PFSK-1 (cell line): ENCODE results near the gene LIPK.

Experiments used
- FOXP2 ChIP-seq: optimal IDR thresholded peaks from 2 replicates; pipeline ENCODE3; 2011; ENCODE audit warnings: borderline replicate concordance, control low read depth, inconsistent platforms; ENCODE audit not compliant: insufficient read depth; ENCODE audit errors: extremely low read length, extremely low read depth
- POLR2AphosphoS5 ChIP-seq: IDR thresholded peaks from 2 replicates; pipeline ENCODE4 v1.6.1; 2012; ENCODE audit warnings: low read depth, mild to moderate bottlenecking, control low read depth, low read length, moderate library complexity
- REST ChIP-seq, 2 experiments: IDR thresholded peaks; 2 replicates each; pipeline versions ENCODE4 v1.6.1 to v1.8.0; 2011 to 2012; ENCODE audit warnings: low read depth in 2 of 2, low read length in 2 of 2, control low read depth in 1 of 2, inconsistent platforms in 1 of 2, mild to moderate bottlenecking in 1 of 2, moderate library complexity in 1 of 2; ENCODE audit not compliant: insufficient read depth in 1 of 2
- SIN3A ChIP-seq: IDR thresholded peaks from 2 replicates; pipeline ENCODE4 v1.6.1; 2012; ENCODE audit warnings: mild to moderate bottlenecking, low read length, moderate library complexity, borderline replicate concordance; ENCODE audit not compliant: insufficient read depth
- TAF1 ChIP-seq: IDR thresholded peaks from 2 replicates; pipeline ENCODE4 v1.6.1; 2012; ENCODE audit warnings: low read length, control low read depth, borderline replicate concordance; ENCODE audit not compliant: insufficient read depth

Gene LIPK

GRCh38 chr10:88742448-88742847 lies 36.4 kb downstream of the LIPK start:
- no peak for TF ChIP-seq REST (IDR thresholded peaks at IDR 0.05; ENCODE audit: insufficient read depth in 1 of 2, low read depth in 2 of 2, low read length in 2 of 2)
- no peak for TF ChIP-seq SIN3A
- no peak for TF ChIP-seq FOXP2
- TF ChIP-seq POLR2AphosphoS5 = no peak
- TF ChIP-seq TAF1 = no peak

GRCh38 chr10:88744002-88744401 lies 38.0 kb downstream of the LIPK start:
- TF ChIP-seq SIN3A (no peak), FOXP2 (no peak), TAF1 (no peak), POLR2AphosphoS5 (no peak), REST (IDR thresholded peaks at IDR 0.05; ENCODE audit: insufficient read depth in 1 of 2, low read depth in 2 of 2, low read length in 2 of 2) (no peak)

- TF ChIP-seq SIN3A (no peak), TAF1 (no peak), REST (IDR thresholded peaks at IDR 0.05; ENCODE audit: insufficient read depth in 1 of 2, low read depth in 2 of 2, low read length in 2 of 2) (no peak), POLR2AphosphoS5 (no peak), FOXP2 (no peak)
These were observed 39.6 kb downstream of the LIPK start for GRCh38 chr10:88745633-88746032.

GRCh38 chr10:88754287-88754686 lies 48.2 kb downstream of the LIPK start:
- no peak for TF ChIP-seq FOXP2
- TF ChIP-seq REST (IDR thresholded peaks at IDR 0.05; ENCODE audit: insufficient read depth in 1 of 2, low read depth in 2 of 2, low read length in 2 of 2) = no peak
- TF ChIP-seq TAF1 = no peak
- no peak for TF ChIP-seq SIN3A
- TF ChIP-seq POLR2AphosphoS5 = no peak

GRCh38 chr10:88755753-88756152 lies 49.7 kb downstream of the LIPK start:
- TF ChIP-seq FOXP2 = no peak
- no peak for TF ChIP-seq TAF1
- no peak for TF ChIP-seq POLR2AphosphoS5
